ENCODE results near the gene FHL3. TPM values are rescaled to one million over a fixed set of nuclear protein-coding genes. Genes with fewer than 3 reads are reported as not detected.

FHL3 gene, protein sequence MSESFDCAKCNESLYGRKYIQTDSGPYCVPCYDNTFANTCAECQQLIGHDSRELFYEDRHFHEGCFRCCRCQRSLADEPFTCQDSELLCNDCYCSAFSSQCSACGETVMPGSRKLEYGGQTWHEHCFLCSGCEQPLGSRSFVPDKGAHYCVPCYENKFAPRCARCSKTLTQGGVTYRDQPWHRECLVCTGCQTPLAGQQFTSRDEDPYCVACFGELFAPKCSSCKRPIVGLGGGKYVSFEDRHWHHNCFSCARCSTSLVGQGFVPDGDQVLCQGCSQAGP
- 1 to 10 TPM; 5.8 to 6.7 TPM for total RNA-seq

DNA sequence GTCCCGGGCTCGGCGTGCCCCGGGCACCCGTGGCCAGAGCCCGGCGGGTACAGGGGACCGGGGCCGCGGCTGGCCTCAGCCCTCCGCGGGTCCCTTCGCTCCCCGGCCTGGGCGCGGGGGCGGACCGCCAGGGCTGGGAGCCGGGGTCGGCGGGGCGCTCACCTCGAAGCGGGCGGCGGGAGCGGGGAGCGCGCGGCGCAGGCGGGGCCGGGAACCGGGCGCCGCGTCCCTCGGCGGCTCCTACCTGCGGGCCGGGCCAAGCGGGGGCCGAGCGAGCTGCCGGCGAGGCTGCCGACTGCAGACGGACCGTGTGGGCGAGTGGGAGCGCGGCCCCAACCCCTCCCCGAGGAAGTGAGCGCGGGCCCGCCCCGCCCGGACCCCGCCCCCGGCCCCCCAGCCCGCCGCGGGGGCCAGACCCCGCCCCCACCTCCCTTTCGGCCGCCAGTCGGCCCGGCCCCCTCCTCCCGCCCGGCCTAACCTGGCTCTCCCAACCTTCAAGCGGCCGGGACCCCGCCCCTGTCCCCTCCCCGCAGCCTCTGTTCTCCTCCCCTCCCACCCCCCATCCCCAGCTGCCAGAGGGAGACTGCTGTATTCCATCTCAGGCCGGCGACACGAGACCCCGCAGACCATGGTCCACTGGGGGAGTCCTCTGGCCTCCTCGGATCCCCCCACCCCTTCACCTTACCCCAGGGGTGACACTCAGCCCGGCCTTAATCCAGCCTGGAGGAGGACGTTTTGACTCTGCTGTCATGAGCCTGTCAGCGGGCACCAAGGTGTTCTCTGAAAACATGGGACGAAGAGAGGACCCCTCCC, at the start of gene FHL3:
Gene FHL3, minus strand, starts transcription at position 320 of the 813 bp plus-strand sequence. CDS start 6,102 bp downstream, outside the sequence.

DNA sequence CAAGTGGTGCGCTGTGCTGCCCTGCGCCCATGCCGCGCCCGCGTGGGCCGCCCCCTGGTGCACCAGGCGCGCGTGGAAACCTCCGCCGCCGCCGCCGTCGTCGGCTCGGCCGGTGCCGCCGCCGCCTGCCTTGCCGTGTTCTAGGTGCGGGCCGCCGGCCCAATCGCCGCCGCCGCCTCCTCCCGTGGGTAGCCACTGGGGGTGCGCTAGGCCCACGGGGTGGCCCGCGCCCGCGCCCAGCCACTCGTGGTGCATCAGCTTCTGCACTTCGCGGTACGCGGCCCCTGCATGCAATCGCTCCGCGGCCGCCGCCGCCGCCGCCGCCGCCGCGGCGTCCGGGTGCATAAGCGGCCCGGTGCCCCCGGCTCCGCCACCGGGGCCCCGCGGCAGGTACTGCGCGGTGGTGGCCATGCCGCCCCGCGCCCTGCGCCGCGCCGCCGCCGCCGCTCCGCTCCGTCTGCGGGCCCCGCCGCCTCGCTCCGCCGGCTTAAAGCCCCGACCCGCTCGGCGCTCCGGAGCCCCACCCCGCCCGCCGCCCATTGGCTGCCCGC, 41.1 kb upstream of the FHL3 start, which contains the start of gene POU3F1:
Gene POU3F1, minus strand, starts transcription at position 461 of the 551 bp plus-strand sequence. Its CDS starts 50 bp downstream, at position 411.

DNA sequence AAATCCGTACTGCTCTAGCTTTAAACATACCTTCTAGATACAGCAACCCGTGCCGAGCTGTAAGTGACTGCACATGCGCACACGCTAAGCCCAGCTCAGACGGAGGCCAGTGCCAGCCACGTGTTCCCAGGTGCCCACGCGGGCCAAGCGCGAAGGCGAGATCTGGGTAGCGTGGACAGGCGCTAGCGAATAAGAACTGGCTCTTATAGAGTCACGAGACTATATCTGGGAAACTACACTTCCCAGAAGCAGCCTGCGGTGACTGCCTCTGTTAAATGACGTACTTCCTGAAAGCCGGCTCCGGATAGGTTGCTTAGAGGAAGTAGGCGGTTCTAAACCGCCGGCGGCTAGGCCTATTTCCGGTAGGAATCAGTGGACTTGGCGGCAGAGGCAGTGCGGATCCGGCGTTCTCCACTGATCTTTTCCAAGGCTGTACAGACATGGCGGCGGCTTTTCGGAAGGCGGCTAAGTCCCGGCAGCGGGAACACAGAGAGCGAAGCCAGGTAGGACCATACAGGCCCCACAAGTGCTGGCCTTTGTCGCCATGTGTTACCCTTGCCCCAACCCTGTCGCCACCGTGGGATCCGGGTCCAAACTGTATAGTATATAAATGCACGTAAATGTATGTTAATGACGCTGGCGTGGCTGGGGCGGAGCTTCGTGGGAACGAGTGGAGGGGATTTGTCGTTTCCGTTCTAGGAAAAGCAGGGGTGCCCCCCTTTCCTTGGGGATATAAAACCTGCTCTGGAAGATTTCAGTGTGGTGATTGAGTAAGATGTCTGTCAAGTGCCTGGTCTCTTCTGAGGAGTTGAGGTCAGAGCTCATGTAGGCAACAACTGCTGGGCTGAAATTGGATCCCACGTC, 7.3 kb upstream of the FHL3 start, which contains the start of gene UTP11:
Gene UTP11, plus strand, starts transcription at position 372 of the 864 bp plus-strand sequence. Its CDS starts 69 bp downstream, at position 441.

Other genes starting within 250 kb of the FHL3 start
- gene EPHA10, start 240.4 kb downstream of the FHL3 start, total RNA-seq: under 1 TPM in 1 of 2 experiments, not detected in 1; 0.10 TPM
- under 1 TPM; 0.91 to 0.99 TPM for gene MANEAL, start 211.7 kb downstream of the FHL3 start, total RNA-seq
- gene C1orf122, start 197.7 kb downstream of the FHL3 start, total RNA-seq: 10 to 100 TPM; 16.7 to 19.3 TPM
- gene YRDC, start 197.3 kb downstream of the FHL3 start, total RNA-seq: 10 to 100 TPM; 11.4 to 11.7 TPM
- gene MTF1, start 145.9 kb downstream of the FHL3 start, total RNA-seq: 10 to 100 TPM; 19.7 to 20.5 TPM
- 10 to 100 TPM; 31.0 to 32.5 TPM for gene INPP5B, start 58.5 kb downstream of the FHL3 start, total RNA-seq
- gene SF3A3, start 15.5 kb downstream of the FHL3 start, total RNA-seq: 10 to 100 TPM; 66.4 to 67.9 TPM
- 10 to 100 TPM; 24.1 to 29.6 TPM for gene UTP11, start 7.2 kb upstream of the FHL3 start, total RNA-seq
- not detected for gene POU3F1, start 41.3 kb upstream of the FHL3 start, total RNA-seq

Measured in activated naive CD4-positive, alpha-beta T cell treated with anti-CD3 and anti-CD28 coated beads, Interleukin-2, amount 10 ng/mL, durations not matched to agents 5 hours and 36 hours (primary cell).